HG02798 (cell line): Measurements from ENCODE around the gene IFI35.

Experiments used
- ATAC-seq: cut with Tn5 transposase; IDR thresholded peaks from one replicate; pipeline ENCODE4 v1.9.1; 2021; ENCODE audit warnings: mild to moderate bottlenecking; ENCODE audit not compliant: unreplicated experiment, poor library complexity

IFI35 gene

GRCh38 chr17:43020789-43021740 is 14.5 kb downstream of the IFI35 start:
- no peak for ATAC-seq

GRCh38 chr17:43021741-43022512 is 15.3 kb downstream of the IFI35 start, which contains the start of gene VAT1:
Gene VAT1 (minus strand): TSS chr17:43022385. CDS start chr17:43022322, 63 bp downstream.
- ATAC-seq = peak; percentile 53

GRCh38 chr17:43024407-43025289 is 18.1 kb downstream of the IFI35 start, which contains the start of gene RND2:
Gene RND2 (plus strand): TSS chr17:43025231. CDS start chr17:43025348, 117 bp downstream.
- peak; percentile 41 for ATAC-seq

- no peak for ATAC-seq
Observed at GRCh38 chr17:43025290-43025657, 18.7 kb downstream of the IFI35 start.

- ATAC-seq = no peak
Observed at GRCh38 chr17:43025766-43026537, 19.4 kb downstream of the IFI35 start.

GRCh38 chr17:43026595-43026994 is 20.0 kb downstream of the IFI35 start:
- ATAC-seq = no peak

GRCh38 chr17:43027091-43028032 is 20.8 kb downstream of the IFI35 start:
- no peak for ATAC-seq

- no peak for ATAC-seq
Observed at GRCh38 chr17:43028221-43028861, 21.8 kb downstream of the IFI35 start.

- ATAC-seq = no peak
Observed at GRCh38 chr17:43030137-43030767, 23.7 kb downstream of the IFI35 start.

- ATAC-seq = no peak
Observed at GRCh38 chr17:43031666-43032065, 25.1 kb downstream of the IFI35 start.

GRCh38 chr17:43033948-43034881 is 27.6 kb downstream of the IFI35 start:
- ATAC-seq = no peak

- ATAC-seq = no peak
Observed at GRCh38 chr17:43034894-43035293, 28.3 kb downstream of the IFI35 start.

- ATAC-seq = no peak
Observed at GRCh38 chr17:43039646-43040045, 33.1 kb downstream of the IFI35 start.

- no peak for ATAC-seq
Observed at GRCh38 chr17:43040655-43041054, 34.1 kb downstream of the IFI35 start.

- ATAC-seq = no peak
Observed at GRCh38 chr17:43042025-43042628, 35.5 kb downstream of the IFI35 start.

- no peak for ATAC-seq
Observed at GRCh38 chr17:43043307-43043706, 36.7 kb downstream of the IFI35 start.
